HEK293T (cell line): Measurements from ENCODE around the gene AHDC1.

ENCODE experiments used
- CTCF ChIA-PET: fragments of 350-600 bp; formaldehyde crosslinking; extraction: SDS; loops from one replicate; lab custom pipeline; 2021; ENCODE audit warnings: antibody characterized with exemption, inconsistent platforms; lab: Yijun Ruan, JAX
- POLR2A ChIA-PET: fragments of 350-600 bp; formaldehyde crosslinking; extraction: SDS; loops from one replicate; lab custom pipeline; 2020; ENCODE audit warnings: antibody characterized with exemption, inconsistent platforms; lab: Yijun Ruan, JAX
- DNase-seq: peaks from one replicate; pipeline ENCODE4 v3.0.0; 2012; ENCODE audit warnings: mixed read lengths; ENCODE audit errors: extremely low spot score
- ARNT ChIP-seq: fragments of 450-650 bp; IDR thresholded peaks from 2 replicates; pipeline ENCODE4 v1.6.1; 2017; ENCODE audit warnings: mild to moderate bottlenecking
- BHLHE40 ChIP-seq: fragments of 450-650 bp; IDR thresholded peaks from 2 replicates; pipeline ENCODE4 v1.6.1; 2016; ENCODE audit warnings: mild to moderate bottlenecking, moderate library complexity, borderline replicate concordance
- CTBP1 ChIP-seq: fragments of 450-650 bp; IDR thresholded peaks from 2 replicates; pipeline ENCODE4 v1.6.1; 2016; ENCODE audit warnings: borderline replicate concordance
- ELF4 ChIP-seq: fragments of 450-650 bp; IDR thresholded peaks from 2 replicates; pipeline ENCODE4 v1.6.1; 2017; ENCODE audit warnings: antibody characterized with exemption
- FOXA1 ChIP-seq: fragments of 450-650 bp; IDR thresholded peaks from 2 replicates; pipeline ENCODE4 v1.6.1; 2016; ENCODE audit warnings: mild to moderate bottlenecking
- FOXK2 ChIP-seq: fragments of 450-650 bp; IDR thresholded peaks from 2 replicates; pipeline ENCODE4 v1.6.1; 2016; ENCODE audit warnings: mild to moderate bottlenecking
- FOXM1 ChIP-seq: fragments of 450-650 bp; IDR thresholded peaks from 2 replicates; pipeline ENCODE4 v1.6.1; 2017; ENCODE audit warnings: mild to moderate bottlenecking, borderline replicate concordance
- HDGF ChIP-seq: fragments of 450-650 bp; IDR thresholded peaks from 2 replicates; pipeline ENCODE4 v1.6.1; 2017; ENCODE audit warnings: antibody characterized with exemption, borderline replicate concordance
- L3MBTL2 ChIP-seq: fragments of 450-650 bp; conservative IDR thresholded peaks from 2 replicates; pipeline ENCODE4 v1.6.1; 2016; ENCODE audit warnings: mild to moderate bottlenecking
- LEF1 ChIP-seq: fragments of 450-650 bp; IDR thresholded peaks from 2 replicates; pipeline ENCODE4 v1.6.1; 2017; ENCODE audit warnings: mild to moderate bottlenecking, borderline replicate concordance
- NFRKB ChIP-seq: fragments of 450-650 bp; IDR thresholded peaks from 2 replicates; pipeline ENCODE4 v1.6.1; 2016; ENCODE audit warnings: mild to moderate bottlenecking, moderate library complexity
- SP1 ChIP-seq: fragments of 450-650 bp; IDR thresholded peaks from 2 replicates; pipeline ENCODE4 v1.6.1; 2017
- SUZ12 ChIP-seq: fragments of 450-650 bp; IDR thresholded peaks from 2 replicates; pipeline ENCODE4 v1.6.1; 2016; ENCODE audit warnings: mild to moderate bottlenecking
- TARDBP ChIP-seq: fragments of 450-650 bp; IDR thresholded peaks from 2 replicates; pipeline ENCODE4 v1.6.1; 2016
- ZNF384 ChIP-seq: fragments of 450-650 bp; IDR thresholded peaks from 2 replicates; pipeline ENCODE4 v1.6.1; 2016
- TF ChIP-seq, protein P1 (sequence below): fragments of 450-650 bp; IDR thresholded peaks from 2 replicates; pipeline ENCODE4 v1.6.1; 2016

Gene AHDC1

DNA sequence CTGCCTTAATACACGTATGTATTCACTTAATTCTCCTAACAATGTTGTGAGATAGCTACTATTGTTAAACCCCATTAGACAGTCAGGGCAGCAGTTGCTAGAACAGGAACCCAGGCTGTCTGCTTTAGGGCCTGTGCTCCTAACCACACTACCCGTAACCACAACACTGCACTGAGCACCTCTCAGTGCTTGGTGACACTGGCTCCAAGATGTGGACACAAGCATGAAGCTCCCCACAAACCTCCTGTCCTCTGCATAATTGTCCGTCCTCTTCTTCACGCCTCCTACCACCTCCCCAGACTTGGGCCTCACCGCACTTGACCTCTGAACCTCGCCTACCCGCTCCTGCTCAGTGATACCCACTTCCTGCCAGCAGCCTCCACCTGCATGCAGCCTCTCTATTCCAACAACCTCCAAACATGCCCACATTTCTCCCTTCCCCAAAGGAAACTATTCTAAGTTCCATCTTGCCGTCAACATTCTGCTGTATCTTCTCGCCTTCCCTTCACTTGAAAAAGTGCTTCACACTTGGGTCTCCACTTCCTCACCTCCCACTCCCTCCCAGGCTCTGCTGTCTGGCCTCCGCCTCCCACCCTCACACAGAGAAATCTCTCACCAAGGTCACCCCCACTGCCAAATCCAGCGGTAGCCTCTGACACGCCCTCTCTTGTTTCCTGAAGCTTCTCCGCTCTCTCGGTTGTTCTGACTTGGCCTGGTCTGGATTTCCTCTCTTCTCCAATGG, 14.6 kb upstream of the AHDC1 start:
- CTCF ChIA-PET, result interaction anchor here (0.7 to 1.3 kb wide), 2 partner anchors 11 to 25 kb away, joined by 3 to 6 read pairs; no protein-coding TSS in a partner anchor
- POLR2A ChIA-PET, result no interaction called here
- no peak for DNase-seq
- TF ChIP-seq SUZ12 (no peak), ARNT (no peak), L3MBTL2 (no peak), LEF1 (no peak), FOXM1 (no peak), TARDBP (no peak), NFRKB (no peak), FOXK2 (no peak), HDGF (no peak), FOXA1 (no peak), ELF4 (no peak), SP1 (no peak), CTBP1 (no peak), BHLHE40 (no peak), ZNF384 (no peak)
- TF ChIP-seq, protein P1, sequence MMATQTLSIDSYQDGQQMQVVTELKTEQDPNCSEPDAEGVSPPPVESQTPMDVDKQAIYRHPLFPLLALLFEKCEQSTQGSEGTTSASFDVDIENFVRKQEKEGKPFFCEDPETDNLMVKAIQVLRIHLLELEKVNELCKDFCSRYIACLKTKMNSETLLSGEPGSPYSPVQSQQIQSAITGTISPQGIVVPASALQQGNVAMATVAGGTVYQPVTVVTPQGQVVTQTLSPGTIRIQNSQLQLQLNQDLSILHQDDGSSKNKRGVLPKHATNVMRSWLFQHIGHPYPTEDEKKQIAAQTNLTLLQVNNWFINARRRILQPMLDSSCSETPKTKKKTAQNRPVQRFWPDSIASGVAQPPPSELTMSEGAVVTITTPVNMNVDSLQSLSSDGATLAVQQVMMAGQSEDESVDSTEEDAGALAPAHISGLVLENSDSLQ, result no peak

DNA sequence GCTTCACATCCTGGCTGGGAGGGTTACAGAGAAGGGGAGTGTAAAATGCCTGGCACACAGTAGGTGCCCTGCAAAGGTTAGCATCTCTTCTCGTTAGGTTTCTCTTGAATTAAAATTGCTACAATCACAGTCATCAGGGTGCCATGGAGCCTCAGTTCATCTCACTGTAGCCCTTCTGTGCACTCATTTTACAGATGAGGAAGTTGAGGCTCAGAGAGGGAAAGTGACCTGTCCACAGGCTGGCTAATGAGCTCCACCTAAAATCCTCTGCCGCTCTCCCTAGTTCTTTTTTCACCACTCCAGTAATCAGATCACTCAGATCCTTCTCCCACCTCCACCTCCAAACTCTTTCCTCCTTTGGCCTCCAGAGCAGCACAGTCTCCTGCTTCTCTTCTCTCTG, 13.5 kb upstream of the AHDC1 start:
- POLR2A ChIA-PET, result no interaction called here
- DNase-seq, result no peak
- CTCF ChIA-PET, result interaction anchor here (0.8 to 2.3 kb wide), 3 partner anchors 12 to 52 kb away, joined by 4 to 7 read pairs (median 6); no protein-coding TSS in a partner anchor
- TF ChIP-seq FOXM1 (no peak), ARNT (no peak), SUZ12 (no peak), ZNF384 (no peak), BHLHE40 (no peak), SP1 (no peak), LEF1 (no peak), NFRKB (no peak), FOXK2 (no peak), HDGF (no peak), CTBP1 (no peak), TARDBP (no peak), ELF4 (no peak)
- TF ChIP-seq, protein P1, result no peak

DNA sequence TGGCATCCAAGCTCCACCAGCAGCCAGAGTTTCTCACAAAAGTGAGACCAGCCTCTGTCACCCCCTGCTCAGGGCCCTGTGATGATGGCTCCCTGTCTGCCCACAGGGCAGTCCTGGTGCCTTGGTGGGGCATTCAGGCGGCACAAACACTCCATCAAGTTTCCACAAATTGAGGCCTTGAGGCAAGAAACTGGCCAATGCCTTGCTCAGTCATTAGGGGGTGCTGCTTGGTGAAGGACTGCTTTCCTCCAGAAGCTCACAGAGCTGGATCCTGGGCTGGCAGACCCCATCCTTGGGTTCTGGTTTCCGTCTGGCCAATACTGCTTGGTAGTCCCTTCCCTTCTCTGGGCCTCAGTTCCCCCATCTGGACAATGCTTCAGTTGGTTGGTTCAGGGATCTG, 12.5 kb upstream of the AHDC1 start:
- ChIA-PET CTCF (interaction anchor here (0.6 to 2.3 kb wide), 3 partner anchors 46 to 250 kb away, joined by 3 to 7 read pairs (median 6); partner anchors contain the start of gene MAP3K6), POLR2A (no interaction called here)
- TF ChIP-seq FOXK2, result no peak
- no peak for TF ChIP-seq BHLHE40
- no peak for TF ChIP-seq ZNF384
- TF ChIP-seq, protein P1, result no peak
- no peak for TF ChIP-seq NFRKB
- TF ChIP-seq ELF4, result no peak
- TF ChIP-seq TARDBP, result no peak
- TF ChIP-seq FOXM1, result no peak
- TF ChIP-seq CTBP1, result no peak
- TF ChIP-seq ARNT, result no peak
- no peak for TF ChIP-seq HDGF
- no peak for TF ChIP-seq SUZ12
- no peak for TF ChIP-seq L3MBTL2
- no peak for TF ChIP-seq LEF1
- no peak for TF ChIP-seq FOXA1
- DNase-seq, result no peak

DNA sequence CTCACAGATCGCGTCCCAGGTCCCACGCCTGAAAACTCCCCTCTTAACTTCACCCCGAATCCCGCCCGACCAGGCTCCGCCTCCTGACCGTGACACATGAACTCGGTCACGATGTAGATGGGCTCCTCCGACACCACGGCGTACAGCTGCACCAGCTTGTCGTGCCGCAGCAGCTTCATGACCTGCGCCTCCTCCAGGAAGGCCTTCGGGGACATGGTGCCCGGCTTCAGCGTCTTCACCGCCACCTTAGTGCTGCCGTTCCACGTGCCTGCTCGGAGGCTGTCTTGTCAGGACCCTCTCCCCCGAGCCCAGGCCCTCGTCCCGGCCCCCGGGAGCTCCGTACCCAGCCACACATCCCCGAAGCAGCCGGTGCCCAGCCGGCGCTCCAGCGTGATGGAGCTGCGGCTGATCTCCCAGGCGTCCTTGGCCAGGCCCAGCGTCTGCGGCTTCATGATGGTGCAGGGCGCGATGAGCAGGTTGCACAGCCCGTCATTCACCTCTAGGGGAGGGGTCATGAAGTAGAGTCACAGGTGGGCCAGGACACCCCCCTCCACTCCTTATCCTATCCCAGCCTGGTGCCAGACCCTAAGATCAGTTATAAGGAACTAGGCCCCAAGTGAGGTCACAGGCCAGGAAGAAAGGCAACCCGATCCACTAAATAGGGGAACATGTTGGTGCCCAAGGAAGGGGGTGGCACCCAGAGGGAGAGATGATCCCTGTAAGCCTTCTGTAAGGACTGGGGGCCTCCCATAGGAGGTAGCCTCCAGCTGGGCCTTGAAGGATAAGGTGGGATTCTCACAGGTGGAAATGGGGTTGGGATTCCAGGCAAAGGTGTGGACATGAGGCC, 11.6 kb upstream of the AHDC1 start:
- no peak for DNase-seq
- ChIA-PET POLR2A (no interaction called here), CTCF (interaction anchor here (2.1 to 2.3 kb wide), 2 partner anchors 47 to 54 kb away, joined by 6 to 7 read pairs; no protein-coding TSS in a partner anchor)
- TF ChIP-seq TARDBP, result no peak
- no peak for TF ChIP-seq ZNF384
- TF ChIP-seq FOXM1, result no peak
- no peak for TF ChIP-seq ELF4
- TF ChIP-seq SUZ12, result no peak
- no peak for TF ChIP-seq LEF1
- no peak for TF ChIP-seq HDGF
- no peak for TF ChIP-seq BHLHE40
- TF ChIP-seq FOXK2, result no peak
- no peak for TF ChIP-seq L3MBTL2
- no peak for TF ChIP-seq CTBP1
- no peak for TF ChIP-seq NFRKB
- TF ChIP-seq, protein P1, result no peak
- no peak for TF ChIP-seq ARNT
- no peak for TF ChIP-seq SP1
- no peak for TF ChIP-seq FOXA1
